Right atrium auricular region (tissue), 2 donors: ENCODE data around the gene HAVCR2. TPM values are rescaled to one million over a fixed set of nuclear protein-coding genes. Genes with fewer than 3 reads are reported as not detected.
"Not testable (repeated sequence)": the region's sequence is repeated elsewhere in the genome, so short reads cannot be mapped to it uniquely, and the experiment has no call there.

Experiments
- DNase-seq: peaks from one replicate; pipeline ENCODE4 v3.0.0-alpha.2; 2019; ENCODE audit warnings: low spot score
- H3K27ac ChIP-seq, 2 donors: fragments of 200-600 bp; sonication (generic); 1 replicate in 1 of 2; 2 replicates in 1 of 2; pipeline ENCODE4 v1.5.1; 2016 to 2019
- H3K27me3 ChIP-seq, 2 donors: fragments of 200-600 bp; sonication (generic); one replicate each; pipeline versions ENCODE4 v1.5.1 to v1.6.0; 2017 to 2019
- H3K36me3 ChIP-seq: fragments of 200-600 bp; sonication (generic); one replicate; pipeline ENCODE4 v1.5.1; 2016
- H3K4me1 ChIP-seq, 2 donors: fragments of 200-600 bp; sonication (generic); one replicate each; pipeline versions ENCODE4 v1.5.1 to v1.6.0; 2017 to 2019
- H3K4me3 ChIP-seq, 2 donors: fragments of 200-600 bp; sonication (generic); 1 replicate in 1 of 2; 2 replicates in 1 of 2; pipeline ENCODE4 v1.5.1; 2017 to 2019; ENCODE audit warnings: mild to moderate bottlenecking in 1 of 2, moderate library complexity in 1 of 2
- H3K9me3 ChIP-seq, 2 donors: fragments of 200-600 bp; sonication (generic); one replicate each; pipeline ENCODE4 v1.5.1; 2019
- total RNA-seq, 2 donors: library from RNA; depleted of rRNA; stranded (reverse); fragments of >200 nt; gene quantifications; one replicate each; pipeline ENCODE4 v1.1.0, GENCODE V29; 2016
- TF ChIP-seq, protein P1 (sequence below), 2 donors: fragments of 200-600 bp; sonication (generic); IDR thresholded peaks; one replicate each; pipeline ENCODE4 v1.5.1; 2019; ENCODE audit warnings: antibody characterized with exemption in 2 of 2

HAVCR2 gene
- total RNA-seq, 2 donors from 2014 or later: 1.8 to 3.7 TPM

- Histone ChIP-seq H3K4me3 (no peak within 1 kb of the TSS), H3K9me3 (no peaks in the 10 kb centered on the region), H3K4me1 (no peaks in the 10 kb centered on the region), H3K27ac (no peak within 1 kb of the TSS), H3K27me3 (no peaks in the 10 kb centered on the region), H3K36me3 (no peaks in the 10 kb centered on the region)
- no peak for DNase-seq
- TF ChIP-seq, protein P1, sequence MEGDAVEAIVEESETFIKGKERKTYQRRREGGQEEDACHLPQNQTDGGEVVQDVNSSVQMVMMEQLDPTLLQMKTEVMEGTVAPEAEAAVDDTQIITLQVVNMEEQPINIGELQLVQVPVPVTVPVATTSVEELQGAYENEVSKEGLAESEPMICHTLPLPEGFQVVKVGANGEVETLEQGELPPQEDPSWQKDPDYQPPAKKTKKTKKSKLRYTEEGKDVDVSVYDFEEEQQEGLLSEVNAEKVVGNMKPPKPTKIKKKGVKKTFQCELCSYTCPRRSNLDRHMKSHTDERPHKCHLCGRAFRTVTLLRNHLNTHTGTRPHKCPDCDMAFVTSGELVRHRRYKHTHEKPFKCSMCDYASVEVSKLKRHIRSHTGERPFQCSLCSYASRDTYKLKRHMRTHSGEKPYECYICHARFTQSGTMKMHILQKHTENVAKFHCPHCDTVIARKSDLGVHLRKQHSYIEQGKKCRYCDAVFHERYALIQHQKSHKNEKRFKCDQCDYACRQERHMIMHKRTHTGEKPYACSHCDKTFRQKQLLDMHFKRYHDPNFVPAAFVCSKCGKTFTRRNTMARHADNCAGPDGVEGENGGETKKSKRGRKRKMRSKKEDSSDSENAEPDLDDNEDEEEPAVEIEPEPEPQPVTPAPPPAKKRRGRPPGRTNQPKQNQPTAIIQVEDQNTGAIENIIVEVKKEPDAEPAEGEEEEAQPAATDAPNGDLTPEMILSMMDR (IDR thresholded peaks at IDR 0.05): no peak
Measured at GRCh38 chr5:157059093-157059539, 49.7 kb downstream of the HAVCR2 start, which contains the start of gene HAVCR1. Gene HAVCR1 (minus strand): TSS chr5:157059116. CDS start chr5:157057943, 1,173 bp downstream.

- DNase-seq: no peak
- TF ChIP-seq, protein P1 (IDR thresholded peaks at IDR 0.05): no peak
- Histone ChIP-seq H3K4me3 (no peak overlapping the region), H3K27ac (no peak overlapping the region), H3K36me3 (no peaks in the 10 kb centered on the region), H3K4me1 (no peaks in the 10 kb centered on the region), H3K27me3 (no peaks in the 10 kb centered on the region), H3K9me3 (no peaks in the 10 kb centered on the region)
Measured at GRCh38 chr5:157057459-157058370, 51.1 kb downstream of the HAVCR2 start.

- H3K4me1 ChIP-seq, H3K27ac ChIP-seq, H3K27me3 ChIP-seq, H3K4me3 ChIP-seq, H3K36me3 ChIP-seq, H3K9me3 ChIP-seq, DNase-seq: not testable (repeated sequence)
Measured at GRCh38 chr5:157056848-157057247, 52.0 kb downstream of the HAVCR2 start.

DNA sequence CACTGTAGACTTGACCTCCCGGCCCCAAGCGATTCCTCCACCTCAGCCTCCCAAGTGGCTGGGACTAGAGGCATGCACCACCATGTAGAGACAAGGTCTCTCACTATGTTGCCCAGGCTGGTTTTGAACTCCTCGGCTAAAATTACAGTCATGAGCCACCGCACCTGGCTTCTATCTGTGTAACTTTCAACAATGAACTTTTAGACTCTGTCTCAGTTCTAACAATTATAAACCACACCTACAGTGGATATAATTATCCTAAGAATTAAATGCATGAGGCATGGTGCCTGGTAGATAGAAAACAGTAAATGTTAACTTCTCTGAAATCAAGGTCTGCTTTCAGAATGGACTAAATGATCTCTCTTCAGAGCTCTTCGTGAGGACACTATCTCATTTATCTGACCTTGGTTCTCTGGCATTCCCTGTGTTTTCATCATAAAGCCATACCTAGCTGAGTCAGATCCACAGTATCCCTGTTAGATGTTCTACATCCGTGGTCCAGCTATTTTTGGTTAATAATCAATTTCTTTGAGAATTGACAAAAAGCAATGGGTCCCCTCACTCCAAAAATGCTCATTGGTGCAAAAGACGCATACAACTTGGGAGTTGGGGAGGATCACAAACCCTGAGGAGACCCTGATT lies 57.1 kb downstream of the HAVCR2 start:
- H3K27ac ChIP-seq: no peak overlapping the region
- no peak overlapping the region for H3K4me3 ChIP-seq
- no peaks in the 10 kb centered on the region for H3K27me3 ChIP-seq
- H3K36me3 ChIP-seq: no peaks in the 10 kb centered on the region
- no peaks in the 10 kb centered on the region for H3K4me1 ChIP-seq
- no peaks in the 10 kb centered on the region for H3K9me3 ChIP-seq
- TF ChIP-seq, protein P1 (IDR thresholded peaks at IDR 0.05): no peak
- no peak for DNase-seq

DNA sequence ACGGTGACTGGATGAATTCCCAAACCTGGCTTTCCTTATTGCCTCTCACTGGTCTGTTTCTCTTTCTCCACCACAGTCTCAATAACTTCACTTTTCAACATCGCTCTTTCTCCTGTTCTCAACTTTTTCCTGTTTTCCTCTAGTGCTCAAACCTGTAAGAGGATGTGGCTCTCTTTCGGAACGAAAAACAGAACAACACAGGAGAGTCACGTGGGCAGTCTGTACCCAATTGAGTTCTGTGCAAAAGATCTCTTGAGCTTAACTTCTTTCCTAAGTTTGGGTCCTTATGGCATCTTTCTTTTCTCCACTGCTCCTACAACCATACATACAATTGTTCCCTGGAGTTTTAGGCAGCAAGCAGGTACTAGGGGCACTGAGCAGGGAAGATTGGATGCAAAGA lies 58.8 kb downstream of the HAVCR2 start:
- TF ChIP-seq, protein P1 (IDR thresholded peaks at IDR 0.05): no peak
- no peaks in the 10 kb centered on the region for H3K27me3 ChIP-seq
- H3K4me1 ChIP-seq: no peaks in the 10 kb centered on the region
- H3K27ac ChIP-seq: no peak overlapping the region
- DNase-seq: no peak
- no peaks in the 10 kb centered on the region for H3K36me3 ChIP-seq
- no peak overlapping the region for H3K4me3 ChIP-seq
- no peaks in the 10 kb centered on the region for H3K9me3 ChIP-seq

- TF ChIP-seq, protein P1 (IDR thresholded peaks at IDR 0.05): no peak
- Histone ChIP-seq H3K4me1 (no peaks in the 10 kb centered on the region), H3K27me3 (no peaks in the 10 kb centered on the region), H3K27ac (no peak overlapping the region), H3K4me3 (no peak overlapping the region), H3K36me3 (no peaks in the 10 kb centered on the region), H3K9me3 (no peaks in the 10 kb centered on the region)
- no peak for DNase-seq
Measured at GRCh38 chr5:157049605-157050004, 59.2 kb downstream of the HAVCR2 start.
